ENCODE results near the gene DICER1. TPM values are rescaled to one million over a fixed set of nuclear protein-coding genes. Genes with fewer than 3 reads are reported as not detected.

DICER1 gene
- polyA plus RNA-seq, 1 donor (not counting 4 experiments of a cell fraction or from before 2014, with no cell fraction given), result 31.6 TPM

DNA sequence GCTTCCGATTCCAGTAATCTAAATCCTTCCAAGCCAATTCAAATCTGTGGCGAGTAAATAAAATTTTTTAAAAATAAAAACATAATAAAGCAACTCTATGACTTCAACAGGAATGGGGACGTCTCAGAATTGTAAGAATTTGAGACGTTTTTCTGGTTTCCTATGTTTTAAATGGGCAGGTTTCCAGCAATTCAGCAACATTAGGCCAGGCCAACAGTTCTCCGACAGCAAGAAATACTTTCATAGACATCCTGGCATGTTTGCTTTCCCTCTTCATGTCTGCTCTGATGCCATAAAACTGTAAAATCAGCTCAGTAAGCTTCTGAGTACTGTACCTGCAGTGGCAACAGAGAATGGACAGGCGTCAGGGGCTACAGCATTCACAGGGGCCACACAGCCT, 35.8 kb upstream of the DICER1 start:
- Histone ChIP-seq H3K4me1 (ENCODE audit: control insufficient read depth, extremely low read depth, insufficient read depth, low read length) (no peaks in the 10 kb centered on the region), H3K4me2 (ENCODE audit: control insufficient read depth, extremely low read depth, insufficient read depth, low read depth, low read length) (no peak overlapping the region), H2AFZ (ENCODE audit: control insufficient read depth, low read length) (no peak overlapping the region), H3K79me2 (ENCODE audit: control insufficient read depth, insufficient read depth, low read length) (no peaks in the 10 kb centered on the region), H3K9me3 (ENCODE audit: control insufficient read depth, low read depth, low read length) (no peaks in the 10 kb centered on the region), H3K27ac (ENCODE audit: control insufficient read depth, insufficient read depth, low read length) (no peak overlapping the region), H4K20me1 (ENCODE audit: control insufficient read depth, extremely low read depth, insufficient read depth, low read length) (no peaks in the 10 kb centered on the region), H3K4me3 (ENCODE audit: control insufficient read depth in 2 of 3, extremely low read depth in 1 of 3, insufficient read depth in 2 of 3, low read depth in 1 of 3, low read length in 3 of 3) (no peak overlapping the region), H3K9me1 (ENCODE audit: control insufficient read depth, extremely low read depth, insufficient read depth, low read length) (no peaks in the 10 kb centered on the region), H3K9ac (ENCODE audit: control insufficient read depth, extremely low read depth, insufficient read depth, low read length) (no peak overlapping the region), H3K36me3 (ENCODE audit: control insufficient read depth in 2 of 2, extremely low read depth in 1 of 2, insufficient read depth in 2 of 2, low read length in 2 of 2) (peaks cover 0 to 5% of the 10 kb centered on the region in 2 experiments), H3K27me3 (ENCODE audit: control insufficient read depth, extremely low read depth, insufficient read depth, low read length) (no peaks in the 10 kb centered on the region)
- TF ChIP-seq, protein P1, sequence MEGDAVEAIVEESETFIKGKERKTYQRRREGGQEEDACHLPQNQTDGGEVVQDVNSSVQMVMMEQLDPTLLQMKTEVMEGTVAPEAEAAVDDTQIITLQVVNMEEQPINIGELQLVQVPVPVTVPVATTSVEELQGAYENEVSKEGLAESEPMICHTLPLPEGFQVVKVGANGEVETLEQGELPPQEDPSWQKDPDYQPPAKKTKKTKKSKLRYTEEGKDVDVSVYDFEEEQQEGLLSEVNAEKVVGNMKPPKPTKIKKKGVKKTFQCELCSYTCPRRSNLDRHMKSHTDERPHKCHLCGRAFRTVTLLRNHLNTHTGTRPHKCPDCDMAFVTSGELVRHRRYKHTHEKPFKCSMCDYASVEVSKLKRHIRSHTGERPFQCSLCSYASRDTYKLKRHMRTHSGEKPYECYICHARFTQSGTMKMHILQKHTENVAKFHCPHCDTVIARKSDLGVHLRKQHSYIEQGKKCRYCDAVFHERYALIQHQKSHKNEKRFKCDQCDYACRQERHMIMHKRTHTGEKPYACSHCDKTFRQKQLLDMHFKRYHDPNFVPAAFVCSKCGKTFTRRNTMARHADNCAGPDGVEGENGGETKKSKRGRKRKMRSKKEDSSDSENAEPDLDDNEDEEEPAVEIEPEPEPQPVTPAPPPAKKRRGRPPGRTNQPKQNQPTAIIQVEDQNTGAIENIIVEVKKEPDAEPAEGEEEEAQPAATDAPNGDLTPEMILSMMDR (optimal IDR thresholded peaks at IDR 0.05 in 1 of 3, IDR thresholded peaks at IDR 0.05 in 1 of 3, conservative IDR thresholded peaks at IDR 0.05 in 1 of 3; ENCODE audit: extremely low read depth in 1 of 3, insufficient read depth in 2 of 3, low read length in 3 of 3), result no peak
- TF ChIP-seq EZH2 (IDR thresholded peaks at IDR 0.05; ENCODE audit: low read length), result no peak
- DNase-seq (ENCODE audit: low read depth, low spot score) (no peak), FAIRE-seq (no peak)
- dilution Hi-C loops (cut with MboI; ENCODE audit: extremely low pct_ligation_motif_present, low sequenced_read_pairs), result no loop called here

DNA sequence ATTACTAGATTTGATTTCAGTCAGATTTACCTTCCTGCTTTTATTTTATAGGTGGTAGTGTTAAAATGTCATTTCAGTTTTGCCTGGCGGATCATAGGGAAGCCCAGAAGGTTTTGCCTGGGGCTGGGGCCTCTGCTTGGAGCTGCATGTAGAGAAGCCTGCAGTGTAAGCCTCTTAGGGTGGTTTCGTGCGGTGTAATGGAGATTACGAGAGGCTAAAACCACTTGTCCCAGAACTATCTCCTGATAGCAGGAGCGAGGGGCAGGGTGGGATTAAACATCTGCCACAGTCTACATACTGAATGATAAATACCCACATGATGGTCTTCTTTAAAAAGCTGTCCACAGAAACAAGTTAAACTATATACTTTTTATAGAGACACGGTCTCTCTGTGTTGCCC, 35.0 kb upstream of the DICER1 start:
- dilution Hi-C loops (cut with MboI; ENCODE audit: extremely low pct_ligation_motif_present, low sequenced_read_pairs), result no loop called here

More for the DNA sequence above, 35.0 kb upstream of the DICER1 start:
- H4K20me1 ChIP-seq (ENCODE audit: control insufficient read depth, extremely low read depth, insufficient read depth, low read length), result no peaks in the 10 kb centered on the region
- H3K4me2 ChIP-seq (ENCODE audit: control insufficient read depth, extremely low read depth, insufficient read depth, low read depth, low read length), result no peak overlapping the region
- DNase-seq (ENCODE audit: low read depth, low spot score), result no peak
- H3K27me3 ChIP-seq (ENCODE audit: control insufficient read depth, extremely low read depth, insufficient read depth, low read length), result no peaks in the 10 kb centered on the region
- no peak overlapping the region for H3K27ac ChIP-seq (ENCODE audit: control insufficient read depth, insufficient read depth, low read length)
- H2AFZ ChIP-seq (ENCODE audit: control insufficient read depth, low read length), result no peak overlapping the region
- H3K9ac ChIP-seq (ENCODE audit: control insufficient read depth, extremely low read depth, insufficient read depth, low read length), result no peak overlapping the region
- no peaks in the 10 kb centered on the region for H3K9me3 ChIP-seq (ENCODE audit: control insufficient read depth, low read depth, low read length)
- no peak for FAIRE-seq
- no peaks in the 10 kb centered on the region for H3K4me1 ChIP-seq (ENCODE audit: control insufficient read depth, extremely low read depth, insufficient read depth, low read length)
- H3K36me3 ChIP-seq (ENCODE audit: control insufficient read depth in 2 of 2, extremely low read depth in 1 of 2, insufficient read depth in 2 of 2, low read length in 2 of 2), result peaks cover 0 to 5% of the 10 kb centered on the region in 2 experiments
- H3K9me1 ChIP-seq (ENCODE audit: control insufficient read depth, extremely low read depth, insufficient read depth, low read length), result no peaks in the 10 kb centered on the region
- no peak for TF ChIP-seq EZH2 (IDR thresholded peaks at IDR 0.05; ENCODE audit: low read length)
- TF ChIP-seq, protein P1 (optimal IDR thresholded peaks at IDR 0.05 in 1 of 3, IDR thresholded peaks at IDR 0.05 in 1 of 3, conservative IDR thresholded peaks at IDR 0.05 in 1 of 3; ENCODE audit: extremely low read depth in 1 of 3, insufficient read depth in 2 of 3, low read length in 3 of 3), result no peak
- no peak overlapping the region for H3K4me3 ChIP-seq (ENCODE audit: control insufficient read depth in 2 of 3, extremely low read depth in 1 of 3, insufficient read depth in 2 of 3, low read depth in 1 of 3, low read length in 3 of 3)
- no peaks in the 10 kb centered on the region for H3K79me2 ChIP-seq (ENCODE audit: control insufficient read depth, insufficient read depth, low read length)
